ENCODE measurements around the gene RPS15A.
"Not testable (repeated sequence)": the region's sequence is repeated elsewhere in the genome, so short reads cannot be mapped to it uniquely, and the experiment has no call there.

The RPS15A gene

GRCh38 chr16:18796377-18796776 is 6.2 kb upstream of the RPS15A start:
- DNase-seq (ENCODE audit: low spot score), result no peak

GRCh38 chr16:18792836-18793433 is 2.8 kb upstream of the RPS15A start:
- DNase-seq (ENCODE audit: low spot score), result no peak

- no peak for DNase-seq (ENCODE audit: low spot score)
Measured at GRCh38 chr16:18789515-18789849, 652 bp downstream of the RPS15A start.

- DNase-seq (ENCODE audit: low spot score), result no peak
Measured at GRCh38 chr16:18788828-18789514, 1.2 kb downstream of the RPS15A start.

- DNase-seq (ENCODE audit: low spot score), result no peak
Measured at GRCh38 chr16:18784917-18785623, 5.1 kb downstream of the RPS15A start.

GRCh38 chr16:18783430-18784341 is 6.4 kb downstream of the RPS15A start:
- DNase-seq (ENCODE audit: low spot score), result no peak

GRCh38 chr16:18782697-18783429 is 7.3 kb downstream of the RPS15A start:
- no peak for DNase-seq (ENCODE audit: low spot score)

GRCh38 chr16:18781232-18781631 is 8.9 kb downstream of the RPS15A start:
- DNase-seq (ENCODE audit: low spot score), result not testable (repeated sequence)

GRCh38 chr16:18780460-18781026 is 9.6 kb downstream of the RPS15A start:
- not testable (repeated sequence) for DNase-seq (ENCODE audit: low spot score)

GRCh38 chr16:18777664-18778063 is 12.5 kb downstream of the RPS15A start:
- not testable (repeated sequence) for DNase-seq (ENCODE audit: low spot score)

GRCh38 chr16:18776334-18776733 is 13.8 kb downstream of the RPS15A start:
- DNase-seq (ENCODE audit: low spot score), result not testable (repeated sequence)

GRCh38 chr16:18774651-18775050 is 15.5 kb downstream of the RPS15A start:
- DNase-seq (ENCODE audit: low spot score), result not testable (repeated sequence)

GRCh38 chr16:18772171-18772570 is 18.0 kb downstream of the RPS15A start:
- not testable (repeated sequence) for DNase-seq (ENCODE audit: low spot score)

GRCh38 chr16:18770336-18770962 is 19.7 kb downstream of the RPS15A start:
- not testable (repeated sequence) for DNase-seq (ENCODE audit: low spot score)

GRCh38 chr16:18767217-18767616 is 22.9 kb downstream of the RPS15A start:
- not testable (repeated sequence) for DNase-seq (ENCODE audit: low spot score)

GRCh38 chr16:18762713-18763112 is 27.4 kb downstream of the RPS15A start:
- not testable (repeated sequence) for DNase-seq (ENCODE audit: low spot score)

- DNase-seq (ENCODE audit: low spot score), result peak; percentile 5
Measured at GRCh38 chr16:18759598-18760520, 30.3 kb downstream of the RPS15A start.

- DNase-seq (ENCODE audit: low spot score), result not testable (repeated sequence)
Measured at GRCh38 chr16:18757960-18758660, 32.0 kb downstream of the RPS15A start.

GRCh38 chr16:18756639-18757038 is 33.5 kb downstream of the RPS15A start:
- DNase-seq (ENCODE audit: low spot score), result peak; percentile 17

All from kidney tubule cell (primary cell).